Dermis microvascular lymphatic vessel endothelial cell (primary cell): ENCODE results near the gene TLE5. TPM values are rescaled to one million over a fixed set of nuclear protein-coding genes. Genes with fewer than 3 reads are reported as not detected.
"Not testable (repeated sequence)": the region's sequence is repeated elsewhere in the genome, so short reads cannot be mapped to it uniquely, and the experiment has no call there.

ENCODE experiments used
- DNase-seq, 2 donors: peaks; one replicate each; pipeline versions ENCODE4 v3.0.0 to v3.0.0-alpha.2; 2010; ENCODE audit warnings: low read depth in 2 of 2
- total RNA-seq: library from RNA; depleted of rRNA; stranded (reverse); fragments of >200 nt; gene quantifications from 2 replicates; pipeline ENCODE4 v1.2.1, GENCODE V29; 2014

TLE5 gene
- total RNA-seq, 1 donor from 2014 or later: 88.1 TPM

DNA sequence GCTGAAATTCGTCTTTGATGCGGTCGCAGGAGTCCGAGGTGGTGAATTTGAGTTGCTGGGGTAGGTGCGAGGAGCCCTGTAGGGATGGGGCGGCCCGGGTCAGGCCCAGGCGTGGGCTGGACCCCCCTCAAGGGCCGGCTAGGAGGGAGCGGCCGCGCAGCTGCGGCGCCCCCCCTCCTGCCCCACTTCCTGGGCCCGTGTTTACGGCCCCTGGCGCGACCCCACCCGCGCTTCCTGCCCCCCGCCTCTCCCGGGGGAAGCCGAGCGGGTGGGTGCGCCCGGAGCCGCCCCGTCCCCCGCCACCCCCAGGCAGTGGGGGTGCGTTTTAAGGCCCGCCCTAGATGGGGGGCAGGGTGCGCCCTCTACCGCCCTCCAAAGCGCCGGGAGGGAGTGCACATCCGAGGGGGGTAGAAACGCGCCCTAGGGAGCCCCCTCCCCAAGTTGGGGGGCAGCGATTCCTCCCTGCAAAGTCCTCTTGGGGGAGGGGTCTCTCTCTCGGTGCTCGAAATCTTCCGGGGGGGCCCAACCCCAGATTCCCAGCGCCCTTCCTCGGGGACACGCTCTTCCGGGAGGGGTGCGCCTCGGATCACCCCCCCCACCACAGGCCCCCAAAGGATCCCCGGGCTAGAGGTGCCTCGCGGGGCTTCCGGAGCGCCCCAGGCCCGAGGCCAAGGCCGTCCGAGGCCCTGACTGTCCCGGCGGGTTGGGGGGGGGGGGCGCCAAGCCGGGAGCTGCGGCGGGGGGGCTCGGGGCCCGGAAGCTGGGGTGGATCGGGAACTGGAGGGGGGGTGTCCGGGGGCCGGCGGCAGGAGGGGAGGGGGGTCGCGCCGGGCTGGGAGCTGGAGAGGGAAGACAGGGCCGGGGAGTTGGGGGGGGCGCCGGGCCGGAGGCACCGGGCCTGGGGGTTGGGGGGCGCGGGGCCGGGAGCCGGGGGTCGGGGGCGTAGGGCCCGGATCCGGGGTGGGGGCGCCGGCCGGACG is 823 bp downstream of the TLE5 start:
- DNase-seq: peak in 1 of 2 donors; percentile 31

- DNase-seq: no peak
These were observed 1.5 kb downstream of the TLE5 start for GRCh38 chr19:3060857-3061181.

DNA sequence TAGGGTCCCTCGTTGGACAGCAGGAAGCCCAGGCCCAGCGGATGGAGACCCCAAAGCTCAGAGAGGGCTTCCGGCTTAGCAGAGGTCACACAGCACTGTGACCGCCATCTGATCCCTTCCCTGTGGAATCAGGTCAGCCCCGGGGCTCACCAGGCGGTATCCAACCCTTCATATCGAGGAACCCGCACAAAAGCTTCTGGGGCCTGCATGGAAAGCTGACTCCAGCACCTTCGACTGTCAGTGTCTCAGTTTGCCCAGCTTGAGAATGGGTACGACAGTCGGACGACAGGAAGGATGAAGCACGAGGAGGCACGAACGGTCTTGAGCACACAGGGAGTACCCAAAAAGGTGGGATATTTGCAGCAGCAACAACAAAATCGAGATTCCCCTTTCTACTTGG is 2.6 kb downstream of the TLE5 start:
- no peak for DNase-seq

DNA sequence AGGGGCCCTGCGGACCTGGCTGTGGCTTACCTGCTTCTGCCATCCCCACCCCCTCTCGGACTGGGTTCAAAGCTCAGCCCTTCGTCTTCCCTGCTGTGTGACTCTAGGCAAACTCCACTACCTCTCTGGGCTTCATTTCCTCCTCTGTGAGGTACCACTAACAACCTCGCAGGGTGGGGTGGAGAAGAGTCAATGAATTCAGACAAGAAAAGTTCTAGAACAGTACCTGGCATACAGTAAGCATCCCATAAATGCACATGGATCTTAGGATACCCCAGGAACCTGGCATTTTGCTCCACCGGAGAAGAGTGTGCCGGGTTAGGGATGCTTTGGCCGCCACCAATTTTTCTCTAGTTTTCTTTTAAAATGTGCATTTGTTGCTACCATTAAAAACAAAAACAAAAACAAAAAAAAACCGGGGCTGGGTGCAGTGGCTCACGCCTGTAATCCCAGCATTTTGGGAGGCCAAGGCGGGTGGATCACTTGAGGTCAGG is 3.4 kb downstream of the TLE5 start:
- no peak for DNase-seq

DNA sequence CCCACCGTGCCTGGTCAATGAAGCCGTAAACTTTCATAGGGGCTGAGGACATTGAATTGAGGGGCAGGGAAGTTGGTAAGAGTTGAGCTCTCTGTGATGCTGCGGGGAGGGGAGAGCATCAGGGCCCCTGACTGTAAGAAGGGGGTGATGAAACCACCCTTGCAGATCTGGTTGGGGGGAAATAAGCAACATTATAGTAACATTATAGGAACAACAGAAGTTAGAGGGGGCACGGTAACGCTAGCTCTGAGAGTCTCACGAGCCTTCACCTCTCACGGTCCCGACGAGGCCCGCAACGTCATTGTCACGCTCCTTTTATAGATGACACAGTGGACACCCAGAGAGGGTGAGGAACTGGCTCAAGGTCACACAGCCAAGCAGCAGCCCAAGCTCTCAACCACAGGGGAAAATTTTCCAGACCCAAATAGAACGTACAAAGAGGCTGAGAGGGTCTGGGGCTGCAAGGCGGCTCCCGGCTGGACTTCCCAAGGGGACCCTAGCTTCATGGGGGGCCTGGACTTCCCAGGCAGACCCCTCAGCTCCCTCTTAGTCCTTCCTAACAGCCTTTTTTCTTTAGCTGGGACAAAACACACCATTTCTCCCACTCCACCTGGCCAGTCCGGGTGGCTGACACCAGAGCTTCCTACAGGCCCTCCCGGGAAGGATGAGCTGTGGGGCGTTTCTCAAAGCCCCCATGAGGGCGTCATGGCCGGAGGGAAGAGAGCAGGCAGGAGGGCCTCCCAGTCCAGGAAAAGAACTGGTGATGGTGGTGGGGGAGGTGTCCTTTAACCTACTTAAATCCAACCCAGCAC is 4.1 kb downstream of the TLE5 start:
- DNase-seq: no peak

- DNase-seq: peak in 1 of 2 donors; percentile 36
These were observed 5.0 kb downstream of the TLE5 start for GRCh38 chr19:3057275-3057714.

DNA sequence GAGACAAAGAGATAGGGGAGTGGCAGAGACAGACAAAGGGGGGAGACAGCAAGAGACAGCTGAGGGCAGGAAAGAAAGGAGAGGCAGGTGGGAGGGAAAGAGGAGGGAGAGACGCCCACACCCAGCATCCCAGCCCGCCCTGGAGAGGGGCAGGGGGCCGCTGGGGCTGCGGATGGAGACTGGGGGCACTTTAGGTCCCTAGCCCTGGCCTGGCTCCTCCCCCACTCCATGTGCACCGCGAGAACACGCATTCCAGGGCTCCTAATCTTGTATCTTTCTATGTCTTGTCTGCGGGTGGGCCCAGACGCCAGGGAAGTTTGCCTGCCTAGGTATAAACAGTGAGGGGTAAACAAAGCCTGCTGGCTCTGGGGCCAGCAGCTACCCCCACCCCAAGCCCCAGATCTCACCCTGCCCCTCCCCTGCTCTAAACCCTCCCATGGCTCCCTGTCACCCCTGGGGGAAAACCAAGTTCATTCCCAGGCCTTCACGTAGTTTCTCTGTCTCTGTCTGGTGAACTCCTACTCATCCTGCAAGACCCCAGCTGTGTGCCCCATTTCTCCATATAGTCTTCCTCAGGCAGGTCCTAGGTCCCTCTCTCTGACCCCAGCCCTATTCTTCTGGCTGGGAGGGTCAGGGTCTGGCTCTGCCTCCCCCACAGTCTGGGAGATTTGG is 5.7 kb downstream of the TLE5 start:
- no peak for DNase-seq

GRCh38 chr19:3055741-3056416 is 6.4 kb downstream of the TLE5 start:
- DNase-seq: no peak

- no peak for DNase-seq
These were observed 7.1 kb downstream of the TLE5 start for GRCh38 chr19:3054972-3055740.

- DNase-seq: no peak
These were observed 7.9 kb downstream of the TLE5 start for GRCh38 chr19:3054265-3054971.

- no peak for DNase-seq
These were observed 8.5 kb downstream of the TLE5 start for GRCh38 chr19:3053780-3054179.

DNA sequence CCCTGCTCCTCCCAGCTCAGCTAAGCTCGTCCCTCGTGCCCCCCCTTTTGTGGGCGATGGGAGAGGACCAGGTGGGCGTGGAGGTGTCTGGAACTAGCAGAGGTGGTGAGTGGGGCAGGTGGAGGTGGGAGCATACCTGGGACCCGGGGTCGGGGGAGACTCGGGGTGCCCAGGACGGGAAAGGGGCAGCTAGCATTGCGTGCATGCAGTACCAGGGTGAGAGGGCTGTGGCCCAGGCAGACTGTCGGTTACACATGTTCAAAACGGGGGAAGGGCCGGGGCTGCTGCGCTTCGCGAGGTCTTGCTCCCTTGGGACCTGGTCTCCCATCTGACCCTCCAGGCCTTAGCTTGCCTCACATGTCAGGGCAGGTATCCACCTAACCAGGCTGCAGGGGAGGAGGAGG is 9.1 kb downstream of the TLE5 start:
- DNase-seq: no peak

DNA sequence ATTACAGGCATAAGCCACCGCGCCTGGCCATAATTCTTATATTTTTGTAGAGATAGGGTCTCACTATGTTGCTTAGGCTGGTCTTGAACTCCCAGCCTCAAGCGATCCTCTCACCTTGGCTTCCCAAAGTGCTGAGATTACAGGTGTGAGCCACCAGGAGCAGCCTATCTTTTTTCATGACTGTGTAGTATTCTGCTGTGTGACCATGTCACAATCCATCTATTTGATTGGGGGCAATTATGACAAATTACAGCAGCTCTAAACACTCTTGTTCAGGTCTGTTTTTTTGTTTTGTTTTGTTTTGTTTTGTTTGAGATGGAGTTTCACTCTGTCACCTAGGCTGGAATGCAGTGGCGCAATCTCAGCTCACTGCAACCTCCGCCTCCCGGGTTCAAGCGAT is 12.3 kb downstream of the TLE5 start:
- not testable (repeated sequence) for DNase-seq

GRCh38 chr19:3049089-3049488 is 13.2 kb downstream of the TLE5 start:
- no peak for DNase-seq

GRCh38 chr19:3048190-3048533 is 14.1 kb downstream of the TLE5 start:
- DNase-seq: no peak

DNA sequence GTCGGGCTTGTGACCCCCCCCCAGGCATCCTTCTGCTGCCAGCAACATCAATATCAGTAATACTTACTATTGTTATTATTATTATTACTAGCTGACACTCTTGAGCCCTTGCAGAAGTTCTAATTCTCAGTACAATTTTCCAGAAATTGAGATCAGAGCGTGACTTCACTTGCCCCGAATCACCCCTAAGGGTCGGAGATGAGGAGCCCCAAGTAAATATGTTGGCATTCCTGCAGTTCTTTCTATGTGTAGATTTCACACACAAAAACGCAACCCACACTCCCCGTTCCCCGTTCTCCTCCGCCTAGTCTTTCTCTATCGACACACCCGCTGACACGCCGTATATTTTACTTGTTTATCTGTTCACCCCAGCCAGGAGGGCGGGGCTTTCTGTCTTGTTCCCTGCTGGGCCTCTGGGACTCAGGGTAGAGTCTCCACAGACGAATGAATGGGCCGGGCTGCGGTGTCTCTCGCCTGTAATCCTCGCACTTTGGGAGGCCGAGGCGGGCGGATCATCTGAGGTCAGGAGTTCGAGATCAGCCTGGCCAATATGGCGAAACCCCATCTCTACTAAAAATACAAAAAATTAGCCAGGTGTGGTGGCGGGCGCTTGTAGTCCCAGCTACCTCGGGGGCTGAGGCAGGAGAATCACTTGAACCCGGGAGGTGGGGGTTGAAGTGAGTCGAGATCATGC is 14.7 kb downstream of the TLE5 start:
- peak; percentile 21 to 72 for DNase-seq

DNA sequence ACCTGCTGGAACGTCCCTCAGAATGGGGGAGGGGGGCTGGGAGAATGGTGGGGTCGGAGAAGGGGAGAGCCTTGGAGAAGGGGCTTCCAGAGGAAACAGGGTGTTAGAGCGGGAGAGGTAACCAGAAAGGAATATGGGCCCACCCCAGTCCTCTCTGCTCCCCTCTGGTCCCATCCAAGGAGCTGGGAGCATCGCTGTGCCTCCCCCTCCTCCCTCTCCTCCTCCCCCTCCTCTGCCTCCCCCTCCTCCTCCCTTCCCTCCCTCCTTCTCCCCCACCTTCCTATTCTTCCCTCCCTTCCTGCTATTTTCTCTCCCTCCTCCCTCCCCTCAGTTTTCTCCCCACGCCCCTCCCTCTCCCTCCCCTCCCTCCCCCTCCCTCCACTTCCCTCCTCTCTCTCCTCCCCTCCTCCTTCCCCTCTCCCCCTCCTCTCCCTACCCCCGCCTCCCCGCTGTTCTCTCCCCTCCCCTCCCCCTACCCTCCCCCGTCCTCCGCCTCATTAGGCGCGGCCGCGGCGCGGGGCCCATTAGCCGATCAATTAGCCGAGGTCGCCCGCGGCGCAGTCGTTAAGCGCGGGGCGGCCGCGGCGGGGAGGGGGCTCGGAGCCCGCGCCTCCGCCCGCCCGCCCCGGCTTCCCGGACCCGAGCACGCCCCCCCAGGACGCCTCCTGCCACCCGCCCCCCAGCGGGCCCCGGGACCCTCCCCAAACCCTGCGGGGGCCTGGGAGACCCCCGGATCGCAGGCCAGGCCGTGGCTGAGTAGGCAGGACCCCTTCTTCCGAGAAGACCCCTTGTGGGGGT is 15.4 kb downstream of the TLE5 start:
- peak in 1 of 2 donors; percentile 31 for DNase-seq
